GM23338 (cell line): ENCODE data around the gene IPPK. TPM values are rescaled to one million over a fixed set of nuclear protein-coding genes. Genes with fewer than 3 reads are reported as not detected.

Experiments
- ATAC-seq: fragments of 200-7000 bp; cut with Tn5 transposase; 3 replicates; pipeline ENCODE4 v1.9.1; 2020
- DNase-seq: peaks from one replicate; pipeline ENCODE4 v3.0.0-alpha.2; 2015; ENCODE audit warnings: low spot score
- H2AFZ ChIP-seq: fragments of 200-600 bp; sonication (generic); 2 replicates; pipeline ENCODE4 v1.8.0; 2016; ENCODE audit warnings: antibody characterized with exemption, mild to moderate bottlenecking, moderate library complexity
- H3F3A ChIP-seq: fragments of 200-600 bp; sonication (generic); replicated peaks from 2 replicates; pipeline ENCODE4 v1.8.0; 2017; ENCODE audit warnings: antibody characterized with exemption, mixed run types, low read depth
- H3K27ac ChIP-seq: fragments of 200-600 bp; sonication (generic); 2 replicates; pipeline ENCODE4 v1.6.1; 2016; ENCODE audit warnings: low read depth
- H3K27me3 ChIP-seq: fragments of 200-600 bp; sonication (generic); 2 replicates; pipeline ENCODE4 v1.8.0; 2016; ENCODE audit warnings: mild to moderate bottlenecking, mixed run types, moderate library complexity; ENCODE audit not compliant: insufficient read depth
- H3K36me3 ChIP-seq: fragments of 200-600 bp; sonication (generic); 2 replicates; pipeline ENCODE4 v1.8.0; 2016; ENCODE audit warnings: mild to moderate bottlenecking; ENCODE audit not compliant: insufficient read depth
- H3K4me1 ChIP-seq: fragments of 200-600 bp; sonication (generic); 2 replicates; pipeline ENCODE4 v1.8.0; 2016; ENCODE audit warnings: mild to moderate bottlenecking, moderate library complexity; ENCODE audit not compliant: insufficient read depth
- H3K4me2 ChIP-seq: fragments of 200-600 bp; sonication (generic); 2 replicates; pipeline ENCODE4 v1.7.1; 2017; ENCODE audit warnings: mixed run types
- H3K4me3 ChIP-seq: fragments of 200-600 bp; sonication (generic); 2 replicates; pipeline ENCODE4 v1.6.1; 2016; ENCODE audit warnings: mixed run types
- H3K79me2 ChIP-seq: fragments of 200-600 bp; sonication (generic); replicated peaks from 2 replicates; pipeline ENCODE4 v1.8.0; 2017; ENCODE audit warnings: mild to moderate bottlenecking; ENCODE audit not compliant: insufficient read depth
- H3K9me2 ChIP-seq: fragments of 200-600 bp; sonication (generic); 2 replicates; pipeline ENCODE4 v1.8.0; 2017; ENCODE audit not compliant: insufficient read depth
- H4K20me1 ChIP-seq: fragments of 200-600 bp; sonication (generic); replicated peaks from 2 replicates; pipeline ENCODE4 v1.8.0; 2017; ENCODE audit warnings: mild to moderate bottlenecking; ENCODE audit not compliant: insufficient read depth
- H3K27ac Mint-ChIP-seq: 2 replicates; pipeline ENCODE4 v1.8.0; 2020; ENCODE audit warnings: inconsistent platforms, mild to moderate bottlenecking, moderate library complexity, mixed read lengths
- H3K27me3 Mint-ChIP-seq: 3 replicates; pipeline ENCODE4 v1.8.0; 2022; ENCODE audit warnings: low read depth, mild to moderate bottlenecking, moderate library complexity, mixed read lengths, inconsistent platforms; ENCODE audit not compliant: insufficient read depth, poor library complexity
- H3K36me3 Mint-ChIP-seq: 3 replicates; pipeline ENCODE4 v1.8.0; 2021; ENCODE audit warnings: low read depth, mild to moderate bottlenecking, inconsistent platforms, moderate library complexity, mixed read lengths
- H3K4me1 Mint-ChIP-seq: 3 replicates; pipeline ENCODE4 v1.8.0; 2020; ENCODE audit warnings: mild to moderate bottlenecking, inconsistent platforms, mixed read lengths
- H3K4me3 Mint-ChIP-seq: 3 replicates; pipeline ENCODE4 v1.8.0; 2021; ENCODE audit warnings: moderate library complexity, mild to moderate bottlenecking, inconsistent platforms, mixed read lengths
- H3K9me3 Mint-ChIP-seq: 3 replicates; pipeline ENCODE4 v1.8.0; 2020; ENCODE audit warnings: moderate library complexity, mild to moderate bottlenecking, inconsistent platforms, mixed read lengths
- EZH2phosphoT487 ChIP-seq: fragments of 200-600 bp; sonication (generic); IDR thresholded peaks from one replicate; pipeline ENCODE4 v1.8.1; 2018; ENCODE audit warnings: antibody characterized with exemption; ENCODE audit not compliant: unreplicated experiment
- REST ChIP-seq: IDR thresholded peaks from one replicate; pipeline ENCODE4 v1.6.1; 2018; ENCODE audit warnings: antibody characterized with exemption; ENCODE audit not compliant: unreplicated experiment
- STAT1 ChIP-seq: IDR thresholded peaks from one replicate; pipeline ENCODE4 v1.6.1; 2016; ENCODE audit warnings: antibody characterized with exemption; ENCODE audit not compliant: unreplicated experiment
- ZNF462 ChIP-seq: fragments of 250-450 bp; sonication (Bioruptor Pico); IDR thresholded peaks from 2 replicates; pipeline ENCODE4 v1.5.0; 2020; ENCODE audit warnings: mild to moderate bottlenecking, moderate library complexity
- polyA plus RNA-seq: library from polyadenylated mRNA; unstranded; fragments of >200 nt; fragmentation: Nextera tagmentation; extraction: Ambion mirVana; gene quantifications from 2 replicates; pipeline ENCODE4 v1.2.1, GENCODE V29; 2016
- total RNA-seq: library from RNA; depleted of rRNA; stranded (reverse); fragments of >200 nt; shearing (Covaris generic); gene quantifications from 2 replicates; pipeline ENCODE4 v1.2.3, GENCODE V29; 2014

The IPPK gene
- total and polyA plus RNA-seq, 2 experiments from 2014 or later = 6.5 to 17.5 TPM

- no peak for TF ChIP-seq ZNF462 (CRISPR knock-in tag)
- no peak for TF ChIP-seq REST
- TF ChIP-seq STAT1 = no peak
Measured at GRCh38 chr9:92627651-92628050, 42.3 kb downstream of the IPPK start (continued).

GRCh38 chr9:92626484-92626883 is 43.4 kb downstream of the IPPK start:
- no peaks in the 10 kb centered on the region for H3K27me3 Mint-ChIP-seq

More at GRCh38 chr9:92626484-92626883, 43.4 kb downstream of the IPPK start:
- ATAC-seq = no peak
- no peak for DNase-seq
- Mint-ChIP-seq H3K4me3 (no peak overlapping the region), H3K9me3 (no peaks in the 10 kb centered on the region), H3K27ac (no peak overlapping the region), H3K4me1 (no peaks in the 10 kb centered on the region), H3K36me3 (peaks cover 25% of the 10 kb centered on the region; the same call in 2 of the 3 replicates)
- Histone ChIP-seq H3F3A (no peaks in the 10 kb centered on the region), H3K27me3 (no peaks in the 10 kb centered on the region), H3K27ac (no peak overlapping the region), H3K4me1 (no peaks in the 10 kb centered on the region), H3K36me3 (no peaks in the 10 kb centered on the region), H4K20me1 (peaks cover 5% of the 10 kb centered on the region), H3K4me2 (no peak overlapping the region), H3K9me2 (no peaks in the 10 kb centered on the region), H3K4me3 (no peak overlapping the region), H3K79me2 (no peaks in the 10 kb centered on the region), H2AFZ (no peak overlapping the region)
- no peak for TF ChIP-seq EZH2phosphoT487
- no peak for TF ChIP-seq STAT1
- TF ChIP-seq REST = no peak
